Measurements from ENCODE around the gene FBN3. TPM values are rescaled to one million over a fixed set of nuclear protein-coding genes. Genes with fewer than 3 reads are reported as not detected.
"Not testable (repeated sequence)": the region's sequence is repeated elsewhere in the genome, so short reads cannot be mapped to it uniquely, and the experiment has no call there.

Gene FBN3
- polyA plus RNA-seq, 1 donor from 2014 or later = 52.7 TPM

- no peak overlapping the region for H3K4me3 ChIP-seq (ENCODE audit: low read length)
- no peak overlapping the region for H2AFZ ChIP-seq (ENCODE audit: low read depth, low read length)
- H3K9me2 ChIP-seq (ENCODE audit: insufficient read depth, low read length) = no peaks in the 10 kb centered on the region
- no peak overlapping the region for H3K4me2 ChIP-seq (ENCODE audit: low read length)
- TF ChIP-seq CTCF (IDR thresholded peaks at IDR 0.05; ENCODE audit: poor library complexity, severe bottlenecking) (no peak), RAD21 (conservative IDR thresholded peaks at IDR 0.05) (no peak), SMC3 (conservative IDR thresholded peaks at IDR 0.05; ENCODE audit: poor library complexity) (no peak), MXI1 (conservative IDR thresholded peaks at IDR 0.05; ENCODE audit: poor library complexity, severe bottlenecking) (no peak), REST (IDR thresholded peaks at IDR 0.05; ENCODE audit: borderline replicate concordance) (no peak), EP300 (conservative IDR thresholded peaks at IDR 0.05; ENCODE audit: poor library complexity, severe bottlenecking) (no peak), POLR2AphosphoS5 (IDR thresholded peaks at IDR 0.05) (no peak)
- no peaks in the 10 kb centered on the region for H3K79me2 ChIP-seq (replicated peaks; ENCODE audit: insufficient read depth, low read length)
- H3K27me3 ChIP-seq (ENCODE audit: insufficient read depth, low read depth, low read length) = no peaks in the 10 kb centered on the region
- H3K27ac ChIP-seq (ENCODE audit: low read length) = no peak overlapping the region
- no peak overlapping the region for H3K9ac ChIP-seq (ENCODE audit: low read length)
- H4K20me1 ChIP-seq (ENCODE audit: insufficient read depth) = no peaks in the 10 kb centered on the region
- H3K9me3 ChIP-seq (ENCODE audit: low read length) = no peaks in the 10 kb centered on the region
- H3K36me3 ChIP-seq (ENCODE audit: insufficient read depth, low read length) = no peaks in the 10 kb centered on the region
- H3F3A ChIP-seq (ENCODE audit: insufficient read depth, low read length, poor library complexity, severe bottlenecking) = no peaks in the 10 kb centered on the region
Measured at GRCh38 chr19:8025316-8025715, 124.1 kb downstream of the FBN3 start.

GRCh38 chr19:8024256-8024655 is 125.1 kb downstream of the FBN3 start:
- not testable (repeated sequence) for H3K27ac ChIP-seq (ENCODE audit: low read length); H3K36me3 ChIP-seq (ENCODE audit: insufficient read depth, low read length); H3K9ac ChIP-seq (ENCODE audit: low read length); H3F3A ChIP-seq (ENCODE audit: insufficient read depth, low read length, poor library complexity, severe bottlenecking); H3K4me2 ChIP-seq (ENCODE audit: low read length); H3K9me3 ChIP-seq (ENCODE audit: low read length); H2AFZ ChIP-seq (ENCODE audit: low read depth, low read length); H4K20me1 ChIP-seq (ENCODE audit: insufficient read depth); H3K4me3 ChIP-seq (ENCODE audit: low read length); H3K9me2 ChIP-seq (ENCODE audit: insufficient read depth, low read length); H3K27me3 ChIP-seq (ENCODE audit: insufficient read depth, low read depth, low read length); H3K79me2 ChIP-seq (replicated peaks; ENCODE audit: insufficient read depth, low read length)

- Histone ChIP-seq H3K27me3 (ENCODE audit: insufficient read depth, low read depth, low read length) (no peaks in the 10 kb centered on the region), H3K79me2 (replicated peaks; ENCODE audit: insufficient read depth, low read length) (no peaks in the 10 kb centered on the region), H4K20me1 (ENCODE audit: insufficient read depth) (no peaks in the 10 kb centered on the region), H3K27ac (ENCODE audit: low read length) (no peak overlapping the region), H3F3A (ENCODE audit: insufficient read depth, low read length, poor library complexity, severe bottlenecking) (no peaks in the 10 kb centered on the region), H3K36me3 (ENCODE audit: insufficient read depth, low read length) (no peaks in the 10 kb centered on the region), H3K4me2 (ENCODE audit: low read length) (no peak overlapping the region), H3K9me2 (ENCODE audit: insufficient read depth, low read length) (no peaks in the 10 kb centered on the region), H3K9ac (ENCODE audit: low read length) (no peak overlapping the region), H2AFZ (ENCODE audit: low read depth, low read length) (no peak overlapping the region), H3K9me3 (ENCODE audit: low read length) (no peaks in the 10 kb centered on the region), H3K4me3 (ENCODE audit: low read length) (no peak overlapping the region)
- TF ChIP-seq TAF1 (IDR thresholded peaks at IDR 0.05; ENCODE audit: low read depth) = no peak
- no peak for TF ChIP-seq REST (IDR thresholded peaks at IDR 0.05; ENCODE audit: borderline replicate concordance)
- no peak for TF ChIP-seq POLR2AphosphoS5 (IDR thresholded peaks at IDR 0.05)
- no peak for TF ChIP-seq SMC3 (conservative IDR thresholded peaks at IDR 0.05; ENCODE audit: poor library complexity)
- no peak for TF ChIP-seq RAD21 (conservative IDR thresholded peaks at IDR 0.05)
- no peak for TF ChIP-seq EP300 (conservative IDR thresholded peaks at IDR 0.05; ENCODE audit: poor library complexity, severe bottlenecking)
- TF ChIP-seq EZH2 (IDR thresholded peaks at IDR 0.05; ENCODE audit: borderline replicate concordance, insufficient read depth, low read length, poor library complexity, severe bottlenecking) = no peak
- no peak for TF ChIP-seq MXI1 (conservative IDR thresholded peaks at IDR 0.05; ENCODE audit: poor library complexity, severe bottlenecking)
- no peak for TF ChIP-seq CTCF (IDR thresholded peaks at IDR 0.05; ENCODE audit: poor library complexity, severe bottlenecking)
Measured at GRCh38 chr19:8023371-8023770, 126.0 kb downstream of the FBN3 start.

Measured in neural cell (in vitro differentiated cells).